AG10803 (cell line): ENCODE results near the gene CNNM2.

Experiments
- DNase-seq: peaks from one replicate; pipeline ENCODE4 v3.0.0; 2010; ENCODE audit warnings: low read depth
- H3K4me3 ChIP-seq: 2 replicates; pipeline ENCODE4 v1.5.1; 2011; ENCODE audit warnings: mild to moderate bottlenecking, low read length, control low read depth
- CTCF ChIP-seq: conservative IDR thresholded peaks from 2 replicates; pipeline ENCODE4 v1.5.1; 2011; ENCODE audit warnings: mild to moderate bottlenecking, low read length, control low read depth, inconsistent platforms

The CNNM2 gene

GRCh38 chr10:102935939-102936605 lies 18.0 kb downstream of the CNNM2 start:
- H3K4me3 ChIP-seq: no peak overlapping the region
- no peak for TF ChIP-seq CTCF

GRCh38 chr10:102941401-102941800 lies 23.3 kb downstream of the CNNM2 start:
- H3K4me3 ChIP-seq: no peak overlapping the region
- no peak for TF ChIP-seq CTCF
- DNase-seq: no peak

More at GRCh38 chr10:102935939-102936605, 18.0 kb downstream of the CNNM2 start:
- no peak for DNase-seq

GRCh38 chr10:102945449-102945848 lies 27.4 kb downstream of the CNNM2 start:
- TF ChIP-seq CTCF: no peak
- no peak overlapping the region for H3K4me3 ChIP-seq
- no peak for DNase-seq

- no peak for TF ChIP-seq CTCF
- no peak overlapping the region for H3K4me3 ChIP-seq
- no peak for DNase-seq
Observed at GRCh38 chr10:102945962-102946361, 27.9 kb downstream of the CNNM2 start.

- TF ChIP-seq CTCF: no peak
- no peak overlapping the region for H3K4me3 ChIP-seq
- no peak for DNase-seq
Observed at GRCh38 chr10:102946992-102947391, 28.9 kb downstream of the CNNM2 start.

GRCh38 chr10:102948176-102948575 lies 30.1 kb downstream of the CNNM2 start:
- TF ChIP-seq CTCF: no peak
- DNase-seq: no peak

GRCh38 chr10:102948786-102949185 lies 30.7 kb downstream of the CNNM2 start:
- DNase-seq: no peak
- H3K4me3 ChIP-seq: no peak overlapping the region
- TF ChIP-seq CTCF: no peak

More at GRCh38 chr10:102948176-102948575, 30.1 kb downstream of the CNNM2 start:
- no peak overlapping the region for H3K4me3 ChIP-seq
